GM12878 (cell line): Measurements from ENCODE around the gene LPIN3.

Experiments used
- JUND ChIP-seq: IDR thresholded peaks from 2 replicates; pipeline ENCODE4 v1.6.1; 2012; ENCODE audit warnings: low read depth, mild to moderate bottlenecking, low read length, improper control_type of control experiment, moderate library complexity
- TAF1 ChIP-seq: IDR thresholded peaks from 2 replicates; pipeline ENCODE4 v1.6.1; 2011; ENCODE audit warnings: mild to moderate bottlenecking, low read depth, low read length, borderline replicate concordance
- TF ChIP-seq, protein P1 (sequence below), 3 experiments: IDR thresholded peaks in 2 of 3; conservative IDR thresholded peaks in 1 of 3; 2 replicates each; pipeline ENCODE4 v1.5.1; 2011; ENCODE audit warnings: low read depth in 3 of 3, low read length in 3 of 3, mild to moderate bottlenecking in 3 of 3, control low read depth in 2 of 3, moderate library complexity in 2 of 3, inconsistent platforms in 1 of 3, mixed read lengths in 1 of 3; ENCODE audit not compliant: control insufficient read depth in 2 of 3, insufficient read depth in 1 of 3; ENCODE audit errors: extremely low read depth in 1 of 3
- TF ChIP-seq, protein P2 (sequence below): IDR thresholded peaks from 2 replicates; pipeline ENCODE4 v1.6.1; 2011; ENCODE audit warnings: low read depth, mild to moderate bottlenecking, low read length, moderate library complexity, borderline replicate concordance; ENCODE audit errors: extremely low read depth

GRCh38 chr20:41331731-41332130 lies 8.9 kb upstream of the LPIN3 start:
- TF ChIP-seq, protein P1, sequence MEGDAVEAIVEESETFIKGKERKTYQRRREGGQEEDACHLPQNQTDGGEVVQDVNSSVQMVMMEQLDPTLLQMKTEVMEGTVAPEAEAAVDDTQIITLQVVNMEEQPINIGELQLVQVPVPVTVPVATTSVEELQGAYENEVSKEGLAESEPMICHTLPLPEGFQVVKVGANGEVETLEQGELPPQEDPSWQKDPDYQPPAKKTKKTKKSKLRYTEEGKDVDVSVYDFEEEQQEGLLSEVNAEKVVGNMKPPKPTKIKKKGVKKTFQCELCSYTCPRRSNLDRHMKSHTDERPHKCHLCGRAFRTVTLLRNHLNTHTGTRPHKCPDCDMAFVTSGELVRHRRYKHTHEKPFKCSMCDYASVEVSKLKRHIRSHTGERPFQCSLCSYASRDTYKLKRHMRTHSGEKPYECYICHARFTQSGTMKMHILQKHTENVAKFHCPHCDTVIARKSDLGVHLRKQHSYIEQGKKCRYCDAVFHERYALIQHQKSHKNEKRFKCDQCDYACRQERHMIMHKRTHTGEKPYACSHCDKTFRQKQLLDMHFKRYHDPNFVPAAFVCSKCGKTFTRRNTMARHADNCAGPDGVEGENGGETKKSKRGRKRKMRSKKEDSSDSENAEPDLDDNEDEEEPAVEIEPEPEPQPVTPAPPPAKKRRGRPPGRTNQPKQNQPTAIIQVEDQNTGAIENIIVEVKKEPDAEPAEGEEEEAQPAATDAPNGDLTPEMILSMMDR (IDR thresholded peaks at IDR 0.05 in 2 of 3, conservative IDR thresholded peaks at IDR 0.05 in 1 of 3; ENCODE audit: control insufficient read depth in 2 of 3, extremely low read depth in 1 of 3, insufficient read depth in 1 of 3, low read depth in 3 of 3, low read length in 3 of 3), result no peak
- no peak for TF ChIP-seq TAF1
- no peak for TF ChIP-seq JUND
- TF ChIP-seq, protein P2, sequence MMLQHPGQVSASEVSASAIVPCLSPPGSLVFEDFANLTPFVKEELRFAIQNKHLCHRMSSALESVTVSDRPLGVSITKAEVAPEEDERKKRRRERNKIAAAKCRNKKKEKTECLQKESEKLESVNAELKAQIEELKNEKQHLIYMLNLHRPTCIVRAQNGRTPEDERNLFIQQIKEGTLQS, result no peak
